HG03159 (cell line): ENCODE measurements around the gene PDLIM7.
"Not testable (repeated sequence)": the region's sequence is repeated elsewhere in the genome, so short reads cannot be mapped to it uniquely, and the experiment has no call there.

Experiments
- ATAC-seq: cut with Tn5 transposase; IDR thresholded peaks from one replicate; pipeline ENCODE4 v1.9.1; 2021; ENCODE audit warnings: mild to moderate bottlenecking, moderate library complexity; ENCODE audit not compliant: unreplicated experiment

The PDLIM7 gene, protein sequence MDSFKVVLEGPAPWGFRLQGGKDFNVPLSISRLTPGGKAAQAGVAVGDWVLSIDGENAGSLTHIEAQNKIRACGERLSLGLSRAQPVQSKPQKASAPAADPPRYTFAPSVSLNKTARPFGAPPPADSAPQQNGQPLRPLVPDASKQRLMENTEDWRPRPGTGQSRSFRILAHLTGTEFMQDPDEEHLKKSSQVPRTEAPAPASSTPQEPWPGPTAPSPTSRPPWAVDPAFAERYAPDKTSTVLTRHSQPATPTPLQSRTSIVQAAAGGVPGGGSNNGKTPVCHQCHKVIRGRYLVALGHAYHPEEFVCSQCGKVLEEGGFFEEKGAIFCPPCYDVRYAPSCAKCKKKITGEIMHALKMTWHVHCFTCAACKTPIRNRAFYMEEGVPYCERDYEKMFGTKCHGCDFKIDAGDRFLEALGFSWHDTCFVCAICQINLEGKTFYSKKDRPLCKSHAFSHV

DNA sequence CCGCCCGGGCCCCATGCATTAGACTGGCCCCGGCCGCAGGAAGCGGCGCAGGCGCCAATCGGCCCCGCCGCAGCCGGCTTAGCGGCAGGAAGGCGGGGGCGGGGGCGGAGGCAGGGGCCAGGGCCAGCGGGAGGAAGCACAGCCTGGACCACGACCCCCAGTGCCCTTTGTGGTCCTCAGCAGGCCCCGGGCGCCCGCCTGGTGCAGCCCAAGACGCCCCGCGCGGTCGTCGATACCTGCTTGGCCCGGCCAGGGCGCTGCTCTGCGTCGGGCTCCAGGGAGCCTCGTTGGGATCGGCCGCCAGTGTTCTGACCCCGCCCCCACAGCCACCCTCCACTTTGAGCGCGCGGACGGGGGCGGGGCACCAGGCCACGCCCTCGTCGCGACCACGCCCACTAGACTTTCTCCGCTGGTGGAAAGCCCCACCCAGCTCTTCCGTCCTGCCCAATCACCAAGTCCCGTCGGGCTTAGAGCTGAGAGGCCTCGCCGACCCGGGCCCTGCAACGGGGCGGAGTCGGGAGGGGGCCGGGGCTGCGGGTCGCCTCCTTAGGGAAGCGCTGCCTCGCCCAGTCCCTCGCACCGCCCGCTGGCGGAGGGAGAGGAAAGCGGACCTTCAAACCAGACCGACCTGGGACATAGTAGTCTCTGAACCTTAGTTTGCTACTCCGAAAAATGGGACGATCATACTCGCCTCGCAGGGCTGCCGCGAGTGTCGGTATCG is at the start of gene PDLIM7:
TSS of gene PDLIM7 (minus strand) at position 313 of the 721 bp plus-strand sequence. CDS start 1,092 bp downstream, outside the sequence.
- ATAC-seq, result peak; percentile 70

- ATAC-seq, result no peak
Measured at GRCh38 chr5:177546258-177546741, 48.9 kb upstream of the PDLIM7 start.

DNA sequence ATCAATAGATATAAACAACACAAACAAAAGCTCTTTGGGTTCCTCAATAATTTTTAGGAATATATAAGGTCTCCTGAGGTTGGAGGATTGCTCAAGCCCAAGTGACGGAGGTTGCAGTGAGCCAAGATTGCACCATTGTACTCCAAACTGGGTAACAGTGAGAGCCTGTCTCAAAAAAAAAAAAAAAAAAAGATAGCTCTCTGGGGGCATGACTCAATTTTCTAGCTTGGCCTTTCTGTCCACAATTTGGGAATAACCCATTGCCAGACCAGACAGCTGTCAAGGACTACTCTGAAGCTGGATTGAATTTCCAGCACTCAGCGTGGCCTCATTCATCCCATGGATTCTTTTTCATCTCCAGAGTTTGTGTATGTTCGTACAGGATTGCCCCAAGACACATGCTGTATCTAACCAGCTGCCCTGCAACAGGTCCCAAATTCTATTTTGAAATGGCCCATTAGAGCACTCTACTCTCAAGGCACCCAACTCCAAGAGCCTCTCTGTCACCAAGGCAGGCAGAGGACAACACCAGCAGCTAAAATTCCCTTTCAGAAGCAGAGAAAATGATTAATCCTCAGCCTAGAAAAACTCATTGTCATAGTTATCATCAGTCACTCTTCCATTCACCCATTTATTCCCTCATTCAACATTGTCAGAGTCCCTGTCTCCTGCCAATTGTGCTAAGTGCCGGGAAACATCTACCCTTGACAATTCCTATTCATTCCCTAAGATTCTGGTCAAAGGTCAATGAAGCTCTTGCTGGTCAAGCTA is 48.3 kb upstream of the PDLIM7 start:
- ATAC-seq, result no peak

GRCh38 chr5:177542816-177543465 is 45.5 kb upstream of the PDLIM7 start:
- ATAC-seq, result no peak

DNA sequence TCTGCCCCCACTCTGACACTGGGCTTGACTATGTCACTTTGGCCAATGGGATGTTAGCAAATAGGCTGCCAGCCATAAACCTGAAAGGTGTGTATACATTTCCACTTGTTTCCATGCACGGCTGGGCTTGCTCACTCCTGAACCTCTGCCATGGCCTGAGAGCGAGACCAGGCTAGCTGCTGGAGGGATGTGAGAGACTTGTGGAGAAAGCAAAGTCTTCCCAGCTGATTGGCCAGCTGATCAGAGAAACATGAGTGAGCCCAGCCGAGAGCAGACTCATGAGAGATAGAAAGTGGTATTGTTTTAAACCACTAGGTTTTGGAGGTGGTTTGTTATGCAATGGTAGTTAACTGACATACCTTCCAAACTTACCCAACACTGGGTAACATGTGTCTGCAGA is 43.0 kb upstream of the PDLIM7 start:
- ATAC-seq, result no peak

DNA sequence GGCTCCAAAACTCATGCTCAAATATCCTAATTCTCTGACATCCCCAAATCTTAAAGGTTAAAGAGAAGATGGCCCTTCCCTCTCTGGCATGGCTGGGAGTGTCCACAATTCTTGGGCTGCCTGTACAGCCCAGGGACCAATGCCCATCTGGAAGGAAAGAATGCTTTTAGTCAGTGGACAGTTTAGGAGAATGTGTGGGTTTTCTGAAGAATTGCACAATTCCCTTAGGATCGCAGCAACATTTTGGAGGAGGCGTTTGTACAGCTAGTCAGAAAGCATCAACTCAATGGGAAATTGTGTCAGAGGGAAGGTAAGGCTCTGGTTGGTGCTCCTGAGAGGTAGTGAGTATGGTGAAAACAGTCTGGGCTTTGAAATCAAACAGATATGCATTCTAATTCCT is 42.0 kb upstream of the PDLIM7 start:
- ATAC-seq, result no peak

GRCh38 chr5:177538876-177539275 is 41.5 kb upstream of the PDLIM7 start:
- no peak for ATAC-seq

GRCh38 chr5:177537389-177538361 is 40.3 kb upstream of the PDLIM7 start:
- ATAC-seq, result no peak

DNA sequence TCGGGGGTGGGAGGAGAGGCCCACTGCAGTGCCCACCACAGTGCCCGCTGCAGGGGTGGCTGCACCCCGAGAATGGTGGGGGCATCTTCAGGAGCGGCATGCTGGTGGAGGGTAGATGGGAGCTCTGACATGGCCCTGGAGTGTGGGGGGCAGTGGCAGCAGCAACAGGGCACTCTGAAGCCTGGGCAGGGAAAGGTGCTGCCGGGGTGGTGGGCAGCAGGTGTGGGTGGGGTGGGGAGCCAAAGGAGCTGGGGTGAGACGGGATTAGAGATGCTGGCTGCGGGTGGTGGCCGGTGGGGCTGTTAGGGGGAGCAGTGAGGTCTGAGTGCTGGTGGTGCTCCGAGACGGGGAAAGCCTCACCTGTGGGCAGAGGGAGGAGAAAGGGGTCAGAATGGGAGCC is 39.0 kb upstream of the PDLIM7 start:
- ATAC-seq, result no peak

DNA sequence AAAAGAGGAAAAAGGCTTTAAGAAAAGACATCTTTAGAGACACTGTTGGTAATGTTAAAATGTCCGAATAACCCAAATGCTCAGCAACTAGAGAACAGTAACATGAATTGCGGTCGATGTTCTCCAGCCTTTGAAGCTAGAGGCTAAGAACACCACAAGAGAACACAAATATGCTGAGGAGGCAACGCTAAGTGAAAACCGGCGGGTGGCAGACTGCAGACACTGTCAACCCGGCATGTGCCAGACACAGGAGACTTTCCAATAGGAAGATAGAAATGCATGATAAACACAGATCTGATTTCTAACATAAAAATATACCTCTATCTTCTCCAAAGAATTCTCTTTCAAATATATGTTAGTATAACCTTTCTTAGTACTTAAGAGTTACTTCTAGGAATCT is 37.7 kb upstream of the PDLIM7 start:
- no peak for ATAC-seq

DNA sequence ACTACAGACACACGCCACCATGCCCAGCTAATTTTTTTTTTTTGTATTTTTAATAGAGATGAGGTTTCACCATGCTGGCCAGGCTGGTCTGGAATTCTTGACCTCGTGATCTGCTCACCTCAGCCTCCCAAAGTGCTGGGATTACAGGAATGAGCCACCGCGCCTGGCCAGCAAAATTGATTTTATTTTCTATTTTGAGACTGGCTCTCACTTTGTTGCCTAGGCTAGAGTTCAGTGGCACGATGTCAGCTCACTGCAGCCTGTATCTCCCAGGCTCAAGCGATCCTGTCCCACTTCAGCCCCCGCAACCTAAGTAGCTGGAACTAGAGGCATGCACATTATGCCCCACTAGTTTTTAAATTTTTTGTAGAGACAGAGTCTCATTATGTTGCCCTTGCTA is 37.0 kb upstream of the PDLIM7 start:
- ATAC-seq, result not testable (repeated sequence)

GRCh38 chr5:177531209-177531940 is 34.0 kb upstream of the PDLIM7 start:
- ATAC-seq, result no peak

GRCh38 chr5:177530638-177531037 is 33.2 kb upstream of the PDLIM7 start:
- ATAC-seq, result no peak

DNA sequence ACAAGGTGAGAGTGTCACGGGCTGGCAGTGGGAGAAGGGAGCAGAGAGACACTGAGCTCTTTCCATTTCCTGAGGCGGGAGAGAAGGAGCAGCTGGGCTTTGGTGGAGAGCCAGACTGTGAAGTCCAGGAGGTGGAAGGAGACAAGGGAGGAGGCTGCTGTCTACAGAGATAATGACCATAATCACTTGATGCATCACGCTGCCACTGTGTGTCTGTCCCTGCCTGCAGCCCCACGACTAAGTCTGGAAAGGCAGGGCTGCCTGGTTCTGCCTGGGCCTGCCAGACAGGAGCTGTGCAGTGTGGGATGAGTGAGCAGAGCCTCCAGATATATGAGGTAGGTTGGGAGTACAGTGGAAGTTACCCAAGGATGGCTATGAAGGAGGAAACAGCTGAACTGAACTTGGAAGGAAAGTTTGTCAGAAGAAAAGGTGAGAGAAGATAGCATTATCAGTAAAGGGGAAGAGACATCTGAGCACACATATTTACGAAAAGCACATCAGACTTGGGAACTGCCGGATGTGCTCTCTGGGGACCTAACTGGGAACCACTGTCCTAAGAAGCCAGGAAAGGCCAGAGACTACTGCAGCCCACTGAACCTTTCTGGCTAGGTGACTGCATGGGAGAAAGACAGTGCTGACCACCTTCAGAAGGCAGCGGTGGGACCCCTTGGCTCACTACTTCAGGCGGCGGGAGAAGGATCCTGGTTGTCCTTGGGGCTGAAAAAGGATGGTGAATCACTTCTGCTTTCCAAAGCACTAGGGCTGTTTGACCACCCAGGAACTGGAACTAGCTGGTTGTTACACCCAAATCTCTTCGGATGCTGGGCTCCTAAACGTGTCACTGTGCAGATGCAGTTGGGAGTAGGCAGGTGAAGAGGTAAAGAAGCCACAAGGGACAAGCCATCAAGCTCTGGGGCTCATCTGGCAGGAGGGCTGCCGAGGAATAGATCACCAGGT is 32.1 kb upstream of the PDLIM7 start:
- ATAC-seq, result no peak

- no peak for ATAC-seq
Measured at GRCh38 chr5:177528631-177529030, 31.2 kb upstream of the PDLIM7 start.

- no peak for ATAC-seq
Measured at GRCh38 chr5:177527595-177527994, 30.2 kb upstream of the PDLIM7 start.

DNA sequence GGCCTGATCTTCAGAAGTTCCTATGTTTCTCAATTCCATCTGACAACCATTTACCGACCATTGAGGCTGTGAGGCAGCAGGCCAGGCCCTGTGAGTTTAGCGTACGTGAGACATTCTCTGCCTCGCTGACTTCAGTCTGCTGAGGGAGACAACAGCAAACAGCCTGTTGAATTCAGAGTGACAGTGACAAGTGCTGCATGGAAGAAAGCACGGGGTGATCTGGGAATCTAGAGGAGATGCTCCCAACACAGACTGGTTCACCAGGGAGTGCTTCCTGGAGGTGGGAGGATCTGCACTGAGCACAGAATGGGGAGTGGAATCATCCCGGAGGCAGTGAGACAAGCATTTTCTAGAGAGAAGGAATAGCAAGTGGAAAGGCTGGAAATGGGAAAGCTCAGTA is 29.4 kb upstream of the PDLIM7 start:
- ATAC-seq, result no peak

DNA sequence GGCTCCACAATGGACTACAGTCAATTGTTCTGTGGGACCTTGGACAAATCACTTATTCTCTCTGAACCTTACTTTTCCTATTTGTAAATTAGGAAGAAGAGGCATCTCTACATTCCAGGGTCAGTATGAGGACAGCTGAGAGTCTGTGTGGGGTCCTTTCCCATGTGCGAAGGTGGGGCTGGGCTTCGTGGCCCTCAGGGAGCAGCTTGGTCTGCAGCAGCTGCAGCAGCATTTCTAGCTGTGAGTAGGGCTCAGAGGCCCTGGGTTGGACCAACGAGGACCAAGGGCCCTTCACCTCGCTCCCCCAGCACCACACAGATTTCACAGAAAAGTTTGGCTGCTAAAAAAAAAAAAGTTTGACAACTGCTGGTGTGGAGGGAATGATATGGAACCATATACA is 28.8 kb upstream of the PDLIM7 start:
- no peak for ATAC-seq
